Measurements from ENCODE around the gene RASGRP2.

- TF ChIP-seq, protein P1, sequence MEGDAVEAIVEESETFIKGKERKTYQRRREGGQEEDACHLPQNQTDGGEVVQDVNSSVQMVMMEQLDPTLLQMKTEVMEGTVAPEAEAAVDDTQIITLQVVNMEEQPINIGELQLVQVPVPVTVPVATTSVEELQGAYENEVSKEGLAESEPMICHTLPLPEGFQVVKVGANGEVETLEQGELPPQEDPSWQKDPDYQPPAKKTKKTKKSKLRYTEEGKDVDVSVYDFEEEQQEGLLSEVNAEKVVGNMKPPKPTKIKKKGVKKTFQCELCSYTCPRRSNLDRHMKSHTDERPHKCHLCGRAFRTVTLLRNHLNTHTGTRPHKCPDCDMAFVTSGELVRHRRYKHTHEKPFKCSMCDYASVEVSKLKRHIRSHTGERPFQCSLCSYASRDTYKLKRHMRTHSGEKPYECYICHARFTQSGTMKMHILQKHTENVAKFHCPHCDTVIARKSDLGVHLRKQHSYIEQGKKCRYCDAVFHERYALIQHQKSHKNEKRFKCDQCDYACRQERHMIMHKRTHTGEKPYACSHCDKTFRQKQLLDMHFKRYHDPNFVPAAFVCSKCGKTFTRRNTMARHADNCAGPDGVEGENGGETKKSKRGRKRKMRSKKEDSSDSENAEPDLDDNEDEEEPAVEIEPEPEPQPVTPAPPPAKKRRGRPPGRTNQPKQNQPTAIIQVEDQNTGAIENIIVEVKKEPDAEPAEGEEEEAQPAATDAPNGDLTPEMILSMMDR (conservative IDR thresholded peaks at IDR 0.05 in 1 of 2, IDR thresholded peaks at IDR 0.05 in 1 of 2; ENCODE audit: low read depth in 1 of 2, low read length in 2 of 2): no peak
- no peak for TF ChIP-seq EZH2 (IDR thresholded peaks at IDR 0.05; ENCODE audit: low read length, missing control alignments)
Observed at GRCh38 chr11:64719406-64719805, 24.5 kb downstream of the RASGRP2 start.
